ENCODE results near the gene CACNA1H. TPM values are rescaled to one million over a fixed set of nuclear protein-coding genes. Genes with fewer than 3 reads are reported as not detected.
"Not testable (repeated sequence)": the region's sequence is repeated elsewhere in the genome, so short reads cannot be mapped to it uniquely, and the experiment has no call there.

The CACNA1H gene
- total RNA-seq, 1 donor from 2014 or later = under 0.01 TPM

- DNase-seq (ENCODE audit: low read depth in 2 of 2) = no peak
These were observed 112.3 kb downstream of the CACNA1H start for GRCh38 chr16:1265090-1265630.

GRCh38 chr16:1265826-1266225 is 112.9 kb downstream of the CACNA1H start:
- no peak for DNase-seq (ENCODE audit: low read depth in 2 of 2)

GRCh38 chr16:1269418-1269817 is 116.5 kb downstream of the CACNA1H start:
- DNase-seq (ENCODE audit: low read depth in 2 of 2) = not testable (repeated sequence)

GRCh38 chr16:1271380-1271723 is 118.4 kb downstream of the CACNA1H start:
- no peak for DNase-seq (ENCODE audit: low read depth in 2 of 2)

Other genes starting within 250 kb of the CACNA1H start
- gene LMF1, start 182.1 kb upstream of the CACNA1H start, total RNA-seq = 3.6 and 8.5 TPM in 2 replicates
- 0.26 and 0.51 TPM in 2 replicates for gene SOX8, start 171.3 kb upstream of the CACNA1H start, total RNA-seq
- gene SSTR5, start 80.4 kb upstream of the CACNA1H start, total RNA-seq = 0.13 and 0.38 TPM in 2 replicates
- not detected in 2 replicates for gene C1QTNF8, start 56.9 kb upstream of the CACNA1H start, total RNA-seq
- not detected in 2 replicates for gene TPSG1, start 72.2 kb downstream of the CACNA1H start, total RNA-seq
- gene TPSB2, start 77.1 kb downstream of the CACNA1H start, total RNA-seq = not detected in 2 replicates
- not detected in 2 replicates for gene TPSAB1, start 87.6 kb downstream of the CACNA1H start, total RNA-seq
- gene TPSD1, start 103.0 kb downstream of the CACNA1H start, total RNA-seq = not detected in 2 replicates
- gene UBE2I, start 156.5 kb downstream of the CACNA1H start, total RNA-seq = 34.1 and 40.1 TPM in 2 replicates
- 0.64 and 1.6 TPM in 2 replicates for gene BAIAP3, start 180.5 kb downstream of the CACNA1H start, total RNA-seq
- gene TSR3, start 198.8 kb downstream of the CACNA1H start, total RNA-seq = 53.7 and 58.4 TPM in 2 replicates
- 16.8 and 36.2 TPM in 2 replicates for gene GNPTG, start 198.8 kb downstream of the CACNA1H start, total RNA-seq

Measured in dermis microvascular lymphatic vessel endothelial cell (primary cell).